NCI-H69 (cell line): ENCODE results near the gene KNL1.
"Not testable (repeated sequence)": the region's sequence is repeated elsewhere in the genome, so short reads cannot be mapped to it uniquely, and the experiment has no call there.

ENCODE experiments used
- DNase-seq: peaks from one replicate; lab custom pipeline; 2025; lab: John Stamatoyannopoulos, UW

Gene KNL1

GRCh38 chr15:40581796-40582195 lies 12.3 kb upstream of the KNL1 start:
- DNase-seq = not testable (repeated sequence)

- peak; percentile 88 for DNase-seq
Measured at GRCh38 chr15:40582726-40583246, 11.3 kb upstream of the KNL1 start.

GRCh38 chr15:40584191-40584590 lies 9.9 kb upstream of the KNL1 start:
- DNase-seq = peak; percentile 55

- DNase-seq = no peak
Measured at GRCh38 chr15:40590667-40591050, 3.4 kb upstream of the KNL1 start.

GRCh38 chr15:40591389-40591788 lies 2.7 kb upstream of the KNL1 start:
- DNase-seq = peak; percentile 25

GRCh38 chr15:40593165-40593564 lies 884 bp upstream of the KNL1 start:
- DNase-seq = no peak

- peak; percentile 91 for DNase-seq
Measured at GRCh38 chr15:40594429-40594836, 384 bp downstream of the KNL1 start.

GRCh38 chr15:40595219-40595618 lies 1.2 kb downstream of the KNL1 start:
- DNase-seq = peak; percentile 49

GRCh38 chr15:40595773-40596172 lies 1.7 kb downstream of the KNL1 start:
- DNase-seq = peak; percentile 65

- DNase-seq = no peak
Measured at GRCh38 chr15:40597024-40597423, 3.0 kb downstream of the KNL1 start.

GRCh38 chr15:40598126-40598525 lies 4.1 kb downstream of the KNL1 start:
- DNase-seq = peak; percentile 9

- no peak for DNase-seq
Measured at GRCh38 chr15:40598672-40599071, 4.6 kb downstream of the KNL1 start.

GRCh38 chr15:40600956-40601355 lies 6.9 kb downstream of the KNL1 start:
- DNase-seq = peak; percentile 22

- no peak for DNase-seq
Measured at GRCh38 chr15:40603935-40604334, 9.9 kb downstream of the KNL1 start.

GRCh38 chr15:40613080-40613479 lies 19.0 kb downstream of the KNL1 start:
- DNase-seq = no peak

GRCh38 chr15:40618023-40618422 lies 24.0 kb downstream of the KNL1 start:
- no peak for DNase-seq

GRCh38 chr15:40618906-40619305 lies 24.9 kb downstream of the KNL1 start:
- no peak for DNase-seq

GRCh38 chr15:40623361-40623760 lies 29.3 kb downstream of the KNL1 start:
- DNase-seq = no peak

- DNase-seq = no peak
Measured at GRCh38 chr15:40630313-40630712, 36.3 kb downstream of the KNL1 start.

GRCh38 chr15:40633178-40633577 lies 39.1 kb downstream of the KNL1 start:
- DNase-seq = no peak

GRCh38 chr15:40637221-40637745 lies 43.2 kb downstream of the KNL1 start:
- DNase-seq = no peak

GRCh38 chr15:40639677-40640076 lies 45.6 kb downstream of the KNL1 start:
- no peak for DNase-seq

- DNase-seq = no peak
Measured at GRCh38 chr15:40647523-40647922, 53.5 kb downstream of the KNL1 start.

GRCh38 chr15:40650479-40650878 lies 56.4 kb downstream of the KNL1 start:
- DNase-seq = no peak
